Endothelial cell of umbilical vein (primary cell): ENCODE data around the gene LTBP2. TPM values are rescaled to one million over a fixed set of nuclear protein-coding genes. Genes with fewer than 3 reads are reported as not detected.

ENCODE experiments used
- BruUV-seq: library from RNA; stranded (reverse); fragments of 400-500 nt; replicated peaks from 2 replicates; lab custom pipeline; 2021; lab: Mats Ljungman, UMichigan
- CTCF ChIA-PET: fragments of 300-600, 350-600 bp; sonication (Branson Sonifier 250); formaldehyde crosslinking; loops from one replicate; lab custom pipeline; 2021; ENCODE audit warnings: antibody characterized with exemption, inconsistent platforms; lab: Charles Lee
- POLR2A ChIA-PET: fragments of 300-600, 350-600 bp; sonication (Branson Sonifier 250); formaldehyde crosslinking; loops from one replicate; lab custom pipeline; 2021; ENCODE audit warnings: antibody characterized with exemption, inconsistent platforms; lab: Charles Lee
- DNase-seq: peaks from one replicate; pipeline ENCODE4 v3.0.0-alpha.2; 2011; ENCODE audit warnings: low read depth, low spot score
- FAIRE-seq: peaks from 2 replicates; lab custom pipeline; 2011; peaks lifted over from hg19 to GRCh38; lab: Jason Lieb, UNC
- H2AFZ ChIP-seq: 2 replicates; pipeline ENCODE4 v1.6.0; 2012; ENCODE audit warnings: low read depth, low read length, control low read depth, inconsistent platforms
- H3K27ac ChIP-seq: 2 replicates; pipeline ENCODE4 v1.5.1; 2011; ENCODE audit warnings: low read depth, mild to moderate bottlenecking, control low read depth, low read length, moderate library complexity; ENCODE audit not compliant: insufficient read depth
- H3K27me3 ChIP-seq, 2 experiments: 2 replicates each; pipeline versions ENCODE4 v1.6.0 to v1.6.1; 2011; ENCODE audit warnings: low read length in 2 of 2, mixed read lengths in 1 of 2; ENCODE audit not compliant: control insufficient read depth in 2 of 2, insufficient read depth in 2 of 2
- H3K36me3 ChIP-seq, 2 experiments: 2 replicates in 1 of 2; 3 replicates in 1 of 2; pipeline ENCODE4 v1.5.1; 2011; ENCODE audit warnings: low read length in 2 of 2, mild to moderate bottlenecking in 1 of 2, moderate library complexity in 1 of 2; ENCODE audit not compliant: control insufficient read depth in 2 of 2, insufficient read depth in 2 of 2; ENCODE audit errors: extremely low read depth in 1 of 2
- H3K4me1 ChIP-seq: 3 replicates; pipeline ENCODE4 v1.5.1; 2011; ENCODE audit warnings: mild to moderate bottlenecking, low read length; ENCODE audit not compliant: control insufficient read depth, insufficient read depth; ENCODE audit errors: extremely low read depth
- H3K4me2 ChIP-seq: 2 replicates; pipeline ENCODE4 v1.6.1; 2011; ENCODE audit warnings: low read length, control low read depth, mixed read lengths; ENCODE audit not compliant: insufficient read depth
- H3K4me3 ChIP-seq, 3 experiments: fragments of 200-600 bp in 1 of 3; sonication (generic), shearing (Covaris generic) in 1 of 3; replicated peaks in 1 of 3; 2 replicates each; pipeline ENCODE4 v1.5.1; 2011 to 2016; ENCODE audit warnings: control low read depth in 3 of 3, low read length in 3 of 3, mild to moderate bottlenecking in 2 of 3, inconsistent platforms in 1 of 3, low read depth in 1 of 3, moderate library complexity in 1 of 3; ENCODE audit not compliant: insufficient read depth in 1 of 3
- H3K79me2 ChIP-seq: 2 replicates; pipeline ENCODE4 v1.6.0; 2012; ENCODE audit warnings: low read length, inconsistent platforms; ENCODE audit not compliant: control insufficient read depth, insufficient read depth
- H3K9ac ChIP-seq: replicated peaks from 2 replicates; pipeline ENCODE3; 2011; ENCODE audit warnings: low read length, control low read depth; ENCODE audit not compliant: insufficient read depth; ENCODE audit errors: extremely low read depth
- H3K9me1 ChIP-seq: replicated peaks from 3 replicates; pipeline ENCODE4 v1.6.0; 2011; ENCODE audit warnings: mild to moderate bottlenecking, low read length; ENCODE audit not compliant: control insufficient read depth, insufficient read depth; ENCODE audit errors: extremely low read depth
- H3K9me3 ChIP-seq: replicated peaks from 2 replicates; pipeline ENCODE4 v1.5.1; 2012; ENCODE audit warnings: low read length, inconsistent platforms; ENCODE audit not compliant: control insufficient read depth, insufficient read depth
- H4K20me1 ChIP-seq: replicated peaks from 2 replicates; pipeline ENCODE3; 2011; ENCODE audit warnings: mild to moderate bottlenecking, low read length; ENCODE audit not compliant: control insufficient read depth, insufficient read depth; ENCODE audit errors: extremely low read depth
- EZH2 ChIP-seq: IDR thresholded peaks from 2 replicates; pipeline ENCODE4 v1.6.1; 2012; ENCODE audit warnings: borderline replicate concordance, low read depth, mild to moderate bottlenecking, moderate library complexity, low read length, inconsistent platforms; ENCODE audit not compliant: severe bottlenecking
- FOS ChIP-seq: IDR thresholded peaks from 2 replicates; pipeline ENCODE4 v1.6.1; 2011; ENCODE audit warnings: mild to moderate bottlenecking, low read length, moderate library complexity, borderline replicate concordance; ENCODE audit not compliant: insufficient read depth
- GATA2 ChIP-seq: IDR thresholded peaks from 2 replicates; pipeline ENCODE4 v1.7.0; 2011; ENCODE audit warnings: low read depth, mild to moderate bottlenecking, moderate library complexity, mixed read lengths, low read length; ENCODE audit not compliant: insufficient read length, insufficient read depth
- JUN ChIP-seq: IDR thresholded peaks from 2 replicates; pipeline ENCODE4 v1.6.1; 2011; ENCODE audit warnings: borderline replicate concordance, low read depth; ENCODE audit not compliant: insufficient read length, insufficient read depth
- MYC ChIP-seq: IDR thresholded peaks from one replicate; pipeline ENCODE4 v1.6.1; 2011; ENCODE audit warnings: mild to moderate bottlenecking, low read depth, low read length
- POLR2A ChIP-seq: IDR thresholded peaks from 2 replicates; pipeline ENCODE4 v1.6.1; 2012; ENCODE audit warnings: low read depth, mild to moderate bottlenecking, control low read depth, low read length
- POLR2AphosphoS5 ChIP-seq: IDR thresholded peaks from 2 replicates; pipeline ENCODE4 v1.6.1; 2012; ENCODE audit warnings: low read depth, mild to moderate bottlenecking, control low read depth, low read length, moderate library complexity; ENCODE audit not compliant: insufficient read depth
- dilution Hi-C: fragments of 300-500 bp; cut with MboI; formaldehyde crosslinking; loops from one replicate; pipeline ENCODE4 v1.15.0; 2019; ENCODE audit warnings: low sequenced_read_pairs; ENCODE audit not compliant: extremely low pct_ligation_motif_present
- intact Hi-C: fragments of 100-400 bp; cut with micrococcal nuclease; formaldehyde crosslinking; loops from one replicate; pipeline ENCODE4 v1.10.0; 2022
- polyA plus RNA-seq, 4 experiments: library from polyadenylated mRNA; depleted of rRNA in 3 of 4; stranded (reverse) in 3 of 4; unstranded in 1 of 4; fragments of >200 nt; gene quantifications; 2 replicates each; pipeline versions ENCODE4 v1.2.1 to v1.2.3, GENCODE V29; 2011 to 2012; ENCODE audit warnings: missing spikeins in 1 of 4
- total RNA-seq: library from RNA; stranded (reverse); gene quantifications from 2 replicates; pipeline ENCODE4 v1.2.3, GENCODE V29; 2021
- TF ChIP-seq, protein P1 (sequence below), 2 donors: IDR thresholded peaks; 1 replicate in 1 of 2; 2 replicates in 1 of 2; pipeline ENCODE4 v1.5.1; 2011; ENCODE audit warnings: low read length in 2 of 2, mild to moderate bottlenecking in 2 of 2, moderate library complexity in 2 of 2, control low read depth in 1 of 2, inconsistent platforms in 1 of 2, low read depth in 1 of 2; ENCODE audit not compliant: insufficient read depth in 1 of 2; ENCODE audit errors: extremely low read depth in 1 of 2
- TF ChIP-seq, protein P2 (sequence below): IDR thresholded peaks from 2 replicates; pipeline ENCODE4 v1.6.1; 2011; ENCODE audit not compliant: insufficient read depth, insufficient read length

The LTBP2 gene
- total and polyA plus RNA-seq, 2 donors (not counting 3 experiments of a cell fraction or from before 2014, with no cell fraction given) = 209 to 268 TPM

DNA sequence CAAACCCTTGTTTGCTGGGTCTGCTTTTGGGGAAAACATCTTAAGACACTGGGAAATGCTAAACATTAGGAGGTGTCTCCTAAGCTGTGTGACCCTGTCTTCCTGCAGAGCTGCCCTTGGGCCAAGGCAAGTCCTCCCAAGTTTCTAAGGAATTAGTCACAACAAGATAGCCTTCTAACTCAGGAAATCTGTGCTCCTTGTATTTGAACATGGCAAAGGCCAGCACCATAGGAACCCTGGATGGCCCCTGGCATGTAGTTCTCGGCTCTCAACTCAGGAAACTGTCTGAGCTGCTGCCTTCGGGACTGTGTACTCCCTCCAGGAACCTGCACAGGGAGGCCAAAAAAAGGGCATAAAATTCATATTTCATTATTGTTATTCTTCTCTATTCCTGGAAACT lies 37.6 kb upstream of the LTBP2 start:
- FAIRE-seq (peak; percentile 99), DNase-seq (peak; percentile 69)
- dilution Hi-C loops (no loop called here), intact Hi-C loops (loop anchor here (1.0 to 2.0 kb wide), 2 partner anchors 9 to 29 kb away; no protein-coding TSS in a partner anchor)
- H3K27me3 ChIP-seq = no peaks in the 10 kb centered on the region
- no peak overlapping the region for H3K9ac ChIP-seq
- H3K79me2 ChIP-seq = no peaks in the 10 kb centered on the region
- H3K9me3 ChIP-seq = no peaks in the 10 kb centered on the region
- BruUV-seq = no TSS peak
- H3K36me3 ChIP-seq = no peaks in the 10 kb centered on the region
- TF ChIP-seq JUN (no peak), GATA2 (peak; percentile 74), FOS (peak; percentile 55), POLR2AphosphoS5 (peak; percentile 69), MYC (no peak), POLR2A (no peak), EZH2 (no peak)
- TF ChIP-seq, protein P1, sequence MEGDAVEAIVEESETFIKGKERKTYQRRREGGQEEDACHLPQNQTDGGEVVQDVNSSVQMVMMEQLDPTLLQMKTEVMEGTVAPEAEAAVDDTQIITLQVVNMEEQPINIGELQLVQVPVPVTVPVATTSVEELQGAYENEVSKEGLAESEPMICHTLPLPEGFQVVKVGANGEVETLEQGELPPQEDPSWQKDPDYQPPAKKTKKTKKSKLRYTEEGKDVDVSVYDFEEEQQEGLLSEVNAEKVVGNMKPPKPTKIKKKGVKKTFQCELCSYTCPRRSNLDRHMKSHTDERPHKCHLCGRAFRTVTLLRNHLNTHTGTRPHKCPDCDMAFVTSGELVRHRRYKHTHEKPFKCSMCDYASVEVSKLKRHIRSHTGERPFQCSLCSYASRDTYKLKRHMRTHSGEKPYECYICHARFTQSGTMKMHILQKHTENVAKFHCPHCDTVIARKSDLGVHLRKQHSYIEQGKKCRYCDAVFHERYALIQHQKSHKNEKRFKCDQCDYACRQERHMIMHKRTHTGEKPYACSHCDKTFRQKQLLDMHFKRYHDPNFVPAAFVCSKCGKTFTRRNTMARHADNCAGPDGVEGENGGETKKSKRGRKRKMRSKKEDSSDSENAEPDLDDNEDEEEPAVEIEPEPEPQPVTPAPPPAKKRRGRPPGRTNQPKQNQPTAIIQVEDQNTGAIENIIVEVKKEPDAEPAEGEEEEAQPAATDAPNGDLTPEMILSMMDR (IDR thresholded peaks at IDR 0.05; ENCODE audit: extremely low read depth in 1 of 2, insufficient read depth in 1 of 2, low read depth in 1 of 2, low read length in 2 of 2) = no peak
- TF ChIP-seq, protein P2, sequence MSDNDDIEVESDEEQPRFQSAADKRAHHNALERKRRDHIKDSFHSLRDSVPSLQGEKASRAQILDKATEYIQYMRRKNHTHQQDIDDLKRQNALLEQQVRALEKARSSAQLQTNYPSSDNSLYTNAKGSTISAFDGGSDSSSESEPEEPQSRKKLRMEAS = no peak
- H3K4me3 ChIP-seq = no peak overlapping the region
- H3K27ac ChIP-seq = peak overlapping the region; percentile 51
- POLR2A ChIA-PET = interaction anchor here (0.5 kb wide), 1 partner anchor 21 kb away, joined by 3 read pairs; no protein-coding TSS in a partner anchor
- peak overlapping the region; percentile 65 for H3K4me2 ChIP-seq
- H3K4me1 ChIP-seq = peaks cover 29% of the 10 kb centered on the region
- no peaks in the 10 kb centered on the region for H3K9me1 ChIP-seq
- CTCF ChIA-PET = interaction anchor here (0.6 to 4.1 kb wide), 10 partner anchors 9 to 144 kb away, joined by 3 to 33 read pairs (median 4); partner anchors contain the start of genes AREL1, FCF1 and LTBP2
- H4K20me1 ChIP-seq = no peaks in the 10 kb centered on the region
- no peak overlapping the region for H2AFZ ChIP-seq
